Measurements from ENCODE around the gene NLGN1. TPM values are rescaled to one million over a fixed set of nuclear protein-coding genes. Genes with fewer than 3 reads are reported as not detected.

The NLGN1 gene
- total RNA-seq, 1 experiment from 2014 or later: 5.2 TPM

GRCh38 chr3:174285242-174285864 lies 887.8 kb downstream of the NLGN1 start:
- Mint-ChIP-seq H3K4me3 (no peak overlapping the region), H3K9me3 (no peaks in the 10 kb centered on the region), H3K36me3 (ENCODE audit: insufficient read depth in 1 of 3, low read depth in 3 of 3) (peaks cover 0 to 9% (median 1%) of the 10 kb centered on the region in 3 experiments; a peak in 4 of 7 replicates), H3K4me1 (peaks cover 14 to 23% of the 10 kb centered on the region in 2 experiments), H3K27me3 (ENCODE audit: low read depth) (no peaks in the 10 kb centered on the region), H3K27ac (no peak overlapping the region)
- Histone ChIP-seq H4K5ac (ENCODE audit: insufficient read length, low read depth, low read length) (no peak overlapping the region), H3K9me3 (ENCODE audit: control insufficient read depth, low read depth, low read length) (no peaks in the 10 kb centered on the region), H4K8ac (replicated peaks; ENCODE audit: insufficient read length, low read depth, low read length) (no peak overlapping the region), H3K56ac (ENCODE audit: insufficient read length, low read depth, low read length) (no peak overlapping the region), H3K27me3 (ENCODE audit: insufficient read depth, low read length) (no peaks in the 10 kb centered on the region), H4K91ac (ENCODE audit: insufficient read length, low read depth, low read length) (no peak overlapping the region), H3K4me1 (ENCODE audit: insufficient read depth, low read length) (peaks cover 2% of the 10 kb centered on the region; the same call in 1 of the 2 replicates), H3K23ac (ENCODE audit: insufficient read length, low read depth, low read length) (no peak overlapping the region), H3K9ac (ENCODE audit: extremely low read depth, insufficient read length, low read length) (no peak overlapping the region), H3K23me2 (ENCODE audit: insufficient read length, low read depth, low read length, poor library complexity, severe bottlenecking) (no peaks in the 10 kb centered on the region), H2BK12ac (ENCODE audit: insufficient read length, low read depth, low read length) (no peak overlapping the region), H2BK120ac (ENCODE audit: low read depth, low read length, poor library complexity, severe bottlenecking) (no peak overlapping the region), H2BK15ac (ENCODE audit: low read depth, low read length) (no peak overlapping the region), H3T11ph (ENCODE audit: low read length) (no peak overlapping the region), H4K20me1 (ENCODE audit: control insufficient read depth, insufficient read depth, insufficient read length) (no peaks in the 10 kb centered on the region), H2BK5ac (ENCODE audit: insufficient read length, low read length) (no peak overlapping the region), H3K4ac (ENCODE audit: low read depth, low read length) (no peak overlapping the region), H2BK20ac (ENCODE audit: low read depth, low read length, poor library complexity, severe bottlenecking) (no peak overlapping the region), H3K27ac (ENCODE audit: insufficient read length, low read depth, low read length) (no peak overlapping the region), H3K14ac (ENCODE audit: insufficient read depth, low read length) (no peak overlapping the region), H3K79me1 (ENCODE audit: insufficient read depth, low read depth, low read length, poor library complexity, severe bottlenecking) (no peaks in the 10 kb centered on the region), H3K79me2 (ENCODE audit: insufficient read depth, low read length) (no peaks in the 10 kb centered on the region), H2AFZ (ENCODE audit: low read length) (no peak overlapping the region), H3K18ac (ENCODE audit: insufficient read length, low read depth, low read length) (no peak overlapping the region), H3K4me2 (ENCODE audit: insufficient read depth, insufficient read length, low read length) (no peak overlapping the region), H2AK5ac (ENCODE audit: insufficient read length, low read length) (no peak overlapping the region)
- DNase-seq: no peak
- WGBS (ENCODE audit: extremely low coverage, insufficient read length, low lambda C conversion rate): no CpG with 5 or more reads among the region's 3 CpGs
- TF ChIP-seq CTCF (conservative IDR thresholded peaks at IDR 0.05): no peak

Data from H9 (cell line).